Panc1 (cell line): Measurements from ENCODE around the gene ETV7. TPM values are rescaled to one million over a fixed set of nuclear protein-coding genes. Genes with fewer than 3 reads are reported as not detected.
A peak's percentile ranks its signal among the peaks of the same experiment; 100 is the strongest.

ENCODE experiments used
- ATAC-seq: fragments of 200-7000 bp; cut with Tn5 transposase; 2 replicates; pipeline ENCODE4 v1.9.1; 2020; ENCODE audit warnings: mild to moderate bottlenecking, moderate library complexity
- BruUV-seq: library from RNA; stranded (reverse); fragments of 400-500 nt; replicated peaks from 2 replicates; lab custom pipeline; 2021; lab: Mats Ljungman, UMichigan
- CTCF ChIA-PET: fragments of 300-600 bp; sonication (Branson Sonifier 250); formaldehyde crosslinking; loops from one replicate; lab custom pipeline; 2022; ENCODE audit warnings: antibody characterized with exemption; lab: Charles Lee
- POLR2A ChIA-PET: fragments of 300-600 bp; sonication (Branson Sonifier 250); formaldehyde crosslinking; loops from one replicate; lab custom pipeline; 2022; ENCODE audit warnings: antibody characterized with exemption; lab: Charles Lee
- DNase-seq: peaks from one replicate; pipeline ENCODE4 v3.0.0-alpha.2; 2010; ENCODE audit warnings: low read depth, low spot score
- H3K27ac ChIP-seq: 2 replicates; pipeline ENCODE4 v1.5.1; 2011; ENCODE audit warnings: mild to moderate bottlenecking, low read length, inconsistent platforms
- H3K27me3 ChIP-seq: fragments of 200-500 bp; sonication (Bioruptor generic); 2 replicates; pipeline ENCODE4 v1.6.0; 2014; ENCODE audit warnings: low read length, inconsistent platforms; ENCODE audit not compliant: control insufficient read depth, insufficient read depth
- H3K36me3 ChIP-seq: fragments of 200-500 bp; sonication (Bioruptor generic); 2 replicates; pipeline ENCODE4 v1.5.1; 2014; ENCODE audit warnings: inconsistent platforms, mild to moderate bottlenecking, low read length, moderate library complexity; ENCODE audit not compliant: control insufficient read depth, insufficient read depth
- H3K4me1 ChIP-seq: 2 replicates; pipeline ENCODE4 v1.5.1; 2011; ENCODE audit warnings: inconsistent platforms, mild to moderate bottlenecking, low read length, moderate library complexity; ENCODE audit not compliant: control insufficient read depth, insufficient read depth
- H3K4me3 ChIP-seq, 2 experiments: 2 replicates each; pipeline ENCODE4 v1.5.1; 2011 to 2012; ENCODE audit warnings: low read depth in 2 of 2, low read length in 2 of 2, mild to moderate bottlenecking in 2 of 2, inconsistent platforms in 1 of 2, moderate library complexity in 1 of 2
- H3K9me3 ChIP-seq: fragments of 200-500 bp; sonication (Bioruptor generic); 2 replicates; pipeline ENCODE4 v1.5.1; 2014; ENCODE audit warnings: low read depth, mild to moderate bottlenecking, inconsistent platforms, low read length, moderate library complexity; ENCODE audit not compliant: control insufficient read depth, insufficient read depth
- CTCF ChIP-seq: fragments of 450-650 bp; IDR thresholded peaks from 2 replicates; pipeline ENCODE4 v1.5.1; 2017; ENCODE audit warnings: mild to moderate bottlenecking
- POLR2AphosphoS5 ChIP-seq: IDR thresholded peaks from 2 replicates; pipeline ENCODE4 v1.6.1; 2012; ENCODE audit warnings: mild to moderate bottlenecking, low read depth, low read length, moderate library complexity
- REST ChIP-seq, 2 experiments: IDR thresholded peaks; 2 replicates each; pipeline ENCODE4 v1.6.1; 2011 to 2012; ENCODE audit warnings: low read depth in 2 of 2, control low read depth in 1 of 2, low read length in 1 of 2, mild to moderate bottlenecking in 1 of 2, moderate library complexity in 1 of 2; ENCODE audit not compliant: insufficient read depth in 1 of 2
- SIN3A ChIP-seq: IDR thresholded peaks from 2 replicates; pipeline ENCODE4 v1.6.1; 2012; ENCODE audit warnings: low read depth, mild to moderate bottlenecking, low read length, moderate library complexity, borderline replicate concordance; ENCODE audit not compliant: insufficient read depth
- TCF7L2 ChIP-seq: IDR thresholded peaks from 2 replicates; pipeline ENCODE4 v1.6.1; 2011; ENCODE audit warnings: mild to moderate bottlenecking, low read depth, low read length, inconsistent platforms
- in situ Hi-C: cut with HindIII; loops from 2 replicates; pipeline ENCODE4 v1.10.0; 2016; ENCODE audit warnings: low sequenced_read_pairs, low pct_unique_long_range_greater_than_20kb
- intact Hi-C: fragments of 100-400 bp; cut with micrococcal nuclease; formaldehyde crosslinking; loops from one replicate; pipeline ENCODE4 v1.10.0; 2022; ENCODE audit not compliant: unreplicated experiment
- total RNA-seq: library from RNA; stranded (reverse); gene quantifications from one replicate; pipeline ENCODE4 v1.2.1, GENCODE V29; 2021; ENCODE audit not compliant: unreplicated experiment

The ETV7 gene
- total RNA-seq, 1 experiment from 2014 or later, result 2.0 TPM

- intact Hi-C loops, result no loop called here
- BruUV-seq, result no TSS peak
- in situ Hi-C loops, result no loop called here
- ChIA-PET CTCF (no interaction called here), POLR2A (interaction anchor here (0.6 kb wide), 1 partner anchor 338 kb away, joined by 8 read pairs; no protein-coding TSS in a partner anchor)
- no peaks in the 10 kb centered on the region for H3K4me1 ChIP-seq
- H3K27me3 ChIP-seq, result peaks cover 2% of the 10 kb centered on the region; the same call in 1 of the 2 replicates
- H3K36me3 ChIP-seq, result no peaks in the 10 kb centered on the region
- no peak overlapping the region for H3K27ac ChIP-seq
- no peak for DNase-seq
- no peak overlapping the region for H3K4me3 ChIP-seq
- TF ChIP-seq REST (IDR thresholded peaks at IDR 0.05; ENCODE audit: insufficient read depth in 1 of 2, low read depth in 2 of 2, low read length in 1 of 2), result no peak
- TF ChIP-seq POLR2AphosphoS5, result no peak
- TF ChIP-seq SIN3A, result no peak
- no peak for TF ChIP-seq TCF7L2
- no peak for TF ChIP-seq CTCF
- no peaks in the 10 kb centered on the region for H3K9me3 ChIP-seq
- 0 out of 2 replicates have a peak, but pooled peaks have one; percentile 43 for ATAC-seq
Measured at GRCh38 chr6:36323062-36323461, 64.4 kb downstream of the ETV7 start.

DNA sequence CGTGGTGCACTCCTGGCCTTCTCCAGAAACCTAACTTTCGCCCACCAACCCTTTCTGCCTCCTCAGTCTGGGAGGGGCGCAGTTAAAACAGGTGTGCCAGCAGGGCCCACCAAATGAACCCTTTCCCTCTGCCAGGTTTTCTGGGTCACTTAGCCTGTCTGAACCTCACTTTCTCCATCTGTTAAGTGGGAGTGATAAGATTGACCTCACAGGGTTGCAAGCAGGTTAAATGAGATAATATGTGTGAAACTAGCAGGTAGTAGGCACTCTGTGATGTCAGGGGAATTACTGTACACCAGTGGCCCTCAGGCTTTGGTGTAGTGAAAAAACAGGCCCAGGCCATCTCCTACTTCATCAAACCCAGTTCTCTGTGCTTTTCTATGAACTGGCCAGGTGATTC is 64.9 kb downstream of the ETV7 start:
- in situ Hi-C loops (no loop called here), intact Hi-C loops (no loop called here)
- ChIA-PET POLR2A (no interaction called here), CTCF (interaction anchor here (1.2 kb wide), 1 partner anchor 20 kb away, joined by 3 read pairs; no protein-coding TSS in a partner anchor)
- DNase-seq (no peak), ATAC-seq (no peak)
- no TSS peak for BruUV-seq
- H3K27ac ChIP-seq, result no peak overlapping the region
- H3K36me3 ChIP-seq, result no peaks in the 10 kb centered on the region
- H3K4me3 ChIP-seq, result no peak overlapping the region
- no peaks in the 10 kb centered on the region for H3K4me1 ChIP-seq
- TF ChIP-seq TCF7L2 (no peak), POLR2AphosphoS5 (no peak), REST (IDR thresholded peaks at IDR 0.05; ENCODE audit: insufficient read depth in 1 of 2, low read depth in 2 of 2, low read length in 1 of 2) (no peak), CTCF (no peak), SIN3A (no peak)
- peaks cover 2% of the 10 kb centered on the region; the same call in 1 of the 2 replicates for H3K27me3 ChIP-seq
- no peaks in the 10 kb centered on the region for H3K9me3 ChIP-seq
